Skin of body (tissue), 2 donors: ENCODE data around the gene DRAP1. TPM values are rescaled to one million over a fixed set of nuclear protein-coding genes. Genes with fewer than 3 reads are reported as not detected.

Experiments
- DNase-seq: peaks from one replicate; lab custom pipeline; 2025; lab: John Stamatoyannopoulos, UW
- total RNA-seq: library from RNA; depleted of rRNA; stranded (reverse); fragments of >200 nt; gene quantifications from one replicate; pipeline ENCODE4 v1.2.3, GENCODE V29; 2014

Gene DRAP1
- total RNA-seq, result 55.1 TPM

GRCh38 chr11:65919141-65919572 is at the start of gene DRAP1:
DRAP1 (plus strand) TSS chr11:65919426; CDS start chr11:65919502, 76 bp downstream.
- peak; percentile 97 for DNase-seq

- DNase-seq, result no peak
Observed at GRCh38 chr11:65869643-65870306, 49.5 kb upstream of the DRAP1 start.

DNA sequence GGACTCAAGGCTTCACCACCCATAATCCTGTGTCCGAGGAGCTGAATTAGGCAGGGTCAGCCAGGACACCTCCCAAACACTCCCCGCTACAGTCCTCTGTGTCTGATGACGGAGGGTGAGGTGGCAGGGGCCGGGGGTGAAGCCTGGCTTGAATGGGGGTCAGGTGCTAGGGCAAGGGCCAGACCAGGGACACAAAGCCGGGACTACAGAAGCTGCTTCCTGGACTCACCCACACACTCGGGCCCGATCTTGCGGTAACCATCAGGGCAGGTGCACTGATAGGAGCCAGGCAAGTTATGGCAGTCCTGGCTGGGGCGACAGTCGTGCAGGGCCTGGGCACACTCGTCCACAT is 48.9 kb upstream of the DRAP1 start:
- no peak for DNase-seq

GRCh38 chr11:65870706-65871681 is 48.2 kb upstream of the DRAP1 start:
- no peak for DNase-seq

DNA sequence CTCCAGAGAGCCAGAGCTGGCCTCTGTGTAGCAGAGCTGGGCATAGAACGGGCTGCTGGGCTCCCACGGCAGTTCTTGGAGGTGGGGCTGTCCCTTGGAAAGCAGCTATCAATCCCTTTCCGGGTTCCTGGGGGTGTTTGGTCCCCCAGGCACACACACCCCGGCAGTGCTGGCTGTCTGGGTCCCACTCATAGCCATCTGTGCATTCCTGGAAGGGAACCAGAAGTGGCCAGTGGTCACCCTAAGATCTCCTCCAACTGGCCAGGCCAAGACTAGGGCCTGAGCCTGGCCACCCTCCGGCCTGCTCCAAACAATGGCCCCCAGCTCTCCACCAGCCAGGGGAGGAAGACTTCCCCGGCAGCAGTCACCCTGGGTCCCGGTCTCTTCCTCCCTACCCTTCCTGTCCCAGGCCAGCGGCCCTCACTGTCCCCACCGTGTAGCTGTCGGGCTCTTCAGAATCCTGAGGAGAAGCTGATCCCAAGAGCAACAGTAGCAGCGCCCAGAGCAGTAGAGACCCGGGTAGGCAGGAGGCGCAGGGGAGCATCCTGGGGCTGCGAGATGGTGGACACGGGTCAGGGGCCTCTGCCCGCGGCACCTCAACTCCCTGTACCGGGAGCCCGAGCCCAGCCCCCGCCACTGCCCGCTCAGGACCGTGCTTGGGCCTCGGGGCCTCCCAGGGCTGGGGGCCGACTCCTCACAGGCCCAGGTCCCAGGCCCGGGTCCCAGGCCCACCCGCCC is 47.2 kb upstream of the DRAP1 start:
- DNase-seq, result no peak

DNA sequence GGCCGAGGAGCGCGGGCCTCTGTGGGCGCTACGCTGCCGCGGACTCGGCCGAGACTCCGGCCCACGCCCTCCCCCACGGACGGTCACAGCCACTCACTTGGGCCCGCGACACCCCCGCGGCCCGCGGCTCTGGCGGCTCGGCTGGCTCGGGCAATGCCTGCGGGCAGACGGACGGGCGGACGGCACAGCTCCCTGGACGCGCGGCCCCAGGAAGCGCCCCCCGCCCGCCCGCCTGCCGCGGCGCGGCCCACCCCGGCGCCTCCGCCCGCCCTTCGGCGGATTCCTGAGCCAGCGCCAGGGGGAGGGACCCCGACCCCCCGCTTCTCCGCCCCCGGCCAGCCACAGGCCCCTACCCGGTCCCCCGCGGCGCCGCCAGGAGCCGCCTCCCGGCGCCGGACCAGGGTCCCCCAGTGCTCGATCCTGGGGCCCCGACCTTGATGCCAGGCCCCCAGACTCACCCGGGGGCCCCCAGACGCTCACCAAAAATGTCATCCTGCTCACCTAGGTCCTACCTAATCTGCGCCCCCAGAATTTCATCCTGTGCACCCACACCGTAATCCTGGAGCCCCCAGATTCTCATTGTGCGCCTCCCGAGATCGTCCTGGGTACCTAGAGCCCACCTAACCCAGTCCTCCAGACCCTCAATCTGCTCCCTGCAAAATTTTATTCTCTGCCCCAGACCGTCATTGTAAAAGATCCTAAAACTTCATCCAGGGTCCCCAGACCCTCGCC is 46.5 kb upstream of the DRAP1 start, which contains the start of gene EFEMP2:
Gene EFEMP2, minus strand, starts transcription at position 215 of the 732 bp plus-strand sequence. CDS start 446 bp downstream, outside the sequence.
- peak; percentile 65 for DNase-seq

- peak; percentile 89 for DNase-seq
Observed at GRCh38 chr11:65873318-65874156, 45.7 kb upstream of the DRAP1 start.

- DNase-seq, result no peak
Observed at GRCh38 chr11:65879617-65880016, 39.6 kb upstream of the DRAP1 start, which contains the start of gene CTSW. CTSW (plus strand) TSS chr11:65879837; CDS start chr11:65879855, 18 bp downstream.

DNA sequence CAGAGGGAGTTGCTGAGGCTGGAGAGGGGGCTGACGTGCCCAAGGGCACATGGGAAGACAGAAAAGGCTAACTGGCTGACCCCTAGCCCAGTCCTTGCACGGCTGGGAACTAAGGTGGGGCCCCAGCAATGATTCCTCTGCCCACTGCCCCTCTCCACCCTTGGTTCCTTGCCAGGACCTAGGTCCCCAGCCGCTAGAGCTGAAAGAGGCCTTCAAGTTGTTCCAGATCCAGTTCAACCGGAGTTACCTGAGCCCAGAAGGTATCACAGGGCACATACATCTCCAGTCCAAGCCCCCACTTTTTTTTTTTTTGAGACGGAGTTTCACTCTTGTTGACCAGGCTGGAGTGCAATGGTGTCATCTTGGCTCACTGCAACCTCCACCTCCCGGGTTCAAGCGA is 39.2 kb upstream of the DRAP1 start:
- no peak for DNase-seq

DNA sequence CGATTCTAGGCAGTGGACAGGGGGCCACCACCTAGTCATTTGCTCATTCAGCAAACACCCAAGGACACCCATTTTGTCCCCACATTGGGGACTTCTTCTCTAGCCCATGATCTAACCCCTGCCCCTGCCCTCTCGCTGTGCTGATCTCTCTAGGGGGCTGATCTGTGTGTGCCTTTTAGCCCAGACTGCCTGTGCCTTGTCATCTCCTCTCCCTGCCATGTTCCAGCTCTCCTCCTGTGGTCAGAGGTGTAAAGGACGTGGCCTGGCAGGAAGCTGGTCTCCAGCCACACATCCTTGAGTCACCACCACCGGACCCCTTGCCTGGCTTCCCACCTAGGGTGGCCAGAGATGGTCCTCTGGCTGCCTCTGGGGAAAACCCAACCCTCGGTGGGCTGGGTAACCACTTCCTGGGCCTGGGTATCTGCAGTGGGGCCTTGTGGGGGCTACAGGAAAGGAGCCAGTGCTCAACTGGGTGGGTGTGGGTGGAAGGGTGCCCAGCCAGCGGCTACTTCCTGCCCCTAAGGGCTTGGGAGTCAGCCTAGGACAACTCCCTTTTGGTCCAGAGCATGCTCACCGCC is 38.3 kb upstream of the DRAP1 start:
- no peak for DNase-seq

DNA sequence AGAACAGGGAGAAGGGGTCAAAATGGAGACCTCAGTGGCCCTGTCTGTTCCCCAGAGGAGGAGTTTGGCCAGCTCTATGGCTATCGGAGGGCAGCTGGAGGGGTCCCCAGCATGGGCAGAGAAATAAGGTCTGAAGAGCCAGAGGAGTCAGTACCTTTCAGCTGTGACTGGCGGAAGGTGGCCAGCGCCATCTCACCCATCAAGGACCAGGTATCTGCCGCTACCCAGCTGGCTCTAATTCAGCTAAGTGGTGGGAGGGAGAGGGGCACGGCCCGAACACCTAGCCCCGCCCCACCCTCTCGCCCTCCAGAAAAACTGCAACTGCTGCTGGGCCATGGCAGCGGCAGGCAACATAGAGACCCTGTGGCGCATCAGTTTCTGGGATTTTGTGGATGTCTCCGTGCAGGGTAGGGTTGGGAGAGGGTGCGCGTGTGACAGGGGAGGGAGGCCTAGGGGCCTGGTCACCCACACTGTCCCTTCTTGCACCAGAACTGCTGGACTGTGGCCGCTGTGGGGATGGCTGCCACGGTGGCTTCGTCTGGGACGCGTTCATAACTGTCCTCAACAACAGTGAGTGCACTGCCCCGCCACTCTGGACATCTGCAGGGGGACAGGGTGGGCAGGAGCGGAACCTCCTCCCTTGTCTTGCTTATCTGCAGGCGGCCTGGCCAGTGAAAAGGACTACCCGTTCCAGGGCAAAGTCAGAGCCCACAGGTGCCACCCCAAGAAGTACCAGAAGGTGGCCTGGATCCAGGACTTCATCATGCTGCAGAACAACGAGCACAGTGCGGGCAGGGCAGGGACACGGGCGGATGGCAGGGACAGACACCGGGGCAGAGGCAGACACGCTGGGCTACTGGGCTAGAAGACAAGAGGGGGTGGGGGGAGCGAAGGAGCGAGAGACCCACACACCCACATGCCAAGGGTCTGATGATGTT is 36.8 kb upstream of the DRAP1 start:
- no peak for DNase-seq

GRCh38 chr11:65883058-65883761 is 36.0 kb upstream of the DRAP1 start:
- DNase-seq, result no peak

DNA sequence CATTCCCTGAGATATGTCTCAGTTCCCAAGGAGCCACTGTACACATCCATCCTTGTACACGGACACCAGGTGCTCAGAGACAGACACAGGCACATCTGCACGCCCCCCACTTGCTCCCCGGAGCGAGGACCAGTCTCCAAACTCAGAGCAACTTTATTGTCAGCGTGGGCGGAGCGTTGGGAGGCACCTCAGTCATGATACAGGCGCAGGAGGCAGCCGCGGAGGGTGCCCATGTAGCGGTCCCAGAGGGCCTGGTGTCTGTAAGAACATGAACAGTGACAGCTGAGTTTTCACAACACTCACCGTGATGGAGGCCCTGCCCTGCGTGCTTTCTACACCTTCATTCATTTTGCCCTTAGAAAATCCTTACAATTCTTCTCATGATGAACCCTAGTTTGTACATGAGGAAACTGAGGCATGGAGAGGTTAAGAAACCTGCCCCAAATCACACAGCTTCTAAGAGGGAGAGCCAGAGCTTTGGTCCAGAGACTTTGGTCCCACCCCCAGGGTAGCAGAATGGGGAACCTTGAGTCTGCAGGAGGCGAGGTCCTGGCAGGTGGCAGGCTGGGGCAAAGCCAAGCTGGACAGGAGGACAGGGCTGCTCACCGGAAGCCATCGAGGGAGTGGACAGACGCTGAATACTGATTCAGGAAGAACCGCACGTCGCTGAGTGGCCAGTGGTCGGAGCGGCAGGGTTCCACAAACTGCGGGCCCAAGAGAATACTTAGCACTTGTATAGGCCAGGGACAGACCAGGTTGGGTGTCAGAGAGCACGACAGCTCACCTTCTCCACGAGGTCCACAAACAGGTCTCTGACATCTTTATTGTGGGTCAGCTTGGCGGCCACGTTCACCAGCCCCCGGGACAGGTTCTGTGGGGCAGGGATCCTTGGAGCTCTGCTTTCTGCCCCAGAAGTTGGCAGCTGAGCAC is 35.2 kb upstream of the DRAP1 start:
- no peak for DNase-seq

DNA sequence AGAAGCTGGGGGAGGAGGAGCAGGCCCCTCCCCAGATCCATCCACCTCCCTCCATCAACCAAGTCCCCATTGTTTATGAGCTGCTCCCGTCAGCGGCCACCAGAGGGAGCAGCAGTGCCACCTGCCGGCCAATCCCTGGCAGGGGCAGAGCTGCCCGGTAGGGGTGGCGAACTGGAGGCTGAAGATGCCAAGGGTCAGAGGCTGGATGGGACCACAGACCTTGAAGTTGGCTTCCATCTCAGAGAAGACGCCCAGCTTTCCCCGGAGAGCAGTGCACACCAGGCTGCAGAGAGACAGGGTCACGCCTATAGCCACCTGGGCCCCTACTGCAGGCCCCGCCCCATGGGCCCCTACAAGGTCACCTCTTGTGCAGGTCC is 34.5 kb upstream of the DRAP1 start:
- peak; percentile 34 for DNase-seq

DNA sequence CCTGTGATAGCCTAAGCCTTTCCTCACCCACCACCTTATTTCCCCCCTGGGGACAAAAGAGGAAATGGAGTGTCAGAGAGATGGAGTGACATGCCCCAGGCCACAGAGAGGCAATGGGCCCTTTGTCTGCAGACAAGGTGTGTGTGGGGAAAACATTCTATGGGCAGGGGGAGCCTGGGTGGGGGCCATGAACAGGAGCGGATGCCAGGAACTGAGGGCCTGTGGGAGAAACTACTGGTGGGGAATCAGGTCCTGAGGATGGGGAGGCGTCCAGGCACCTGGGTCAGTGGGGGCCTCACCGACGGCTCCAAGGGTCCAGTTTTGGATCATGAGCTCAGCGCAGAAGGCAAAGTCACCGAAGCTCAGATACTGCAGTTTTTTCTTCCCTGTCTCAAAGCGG is 34.0 kb upstream of the DRAP1 start:
- no peak for DNase-seq

DNA sequence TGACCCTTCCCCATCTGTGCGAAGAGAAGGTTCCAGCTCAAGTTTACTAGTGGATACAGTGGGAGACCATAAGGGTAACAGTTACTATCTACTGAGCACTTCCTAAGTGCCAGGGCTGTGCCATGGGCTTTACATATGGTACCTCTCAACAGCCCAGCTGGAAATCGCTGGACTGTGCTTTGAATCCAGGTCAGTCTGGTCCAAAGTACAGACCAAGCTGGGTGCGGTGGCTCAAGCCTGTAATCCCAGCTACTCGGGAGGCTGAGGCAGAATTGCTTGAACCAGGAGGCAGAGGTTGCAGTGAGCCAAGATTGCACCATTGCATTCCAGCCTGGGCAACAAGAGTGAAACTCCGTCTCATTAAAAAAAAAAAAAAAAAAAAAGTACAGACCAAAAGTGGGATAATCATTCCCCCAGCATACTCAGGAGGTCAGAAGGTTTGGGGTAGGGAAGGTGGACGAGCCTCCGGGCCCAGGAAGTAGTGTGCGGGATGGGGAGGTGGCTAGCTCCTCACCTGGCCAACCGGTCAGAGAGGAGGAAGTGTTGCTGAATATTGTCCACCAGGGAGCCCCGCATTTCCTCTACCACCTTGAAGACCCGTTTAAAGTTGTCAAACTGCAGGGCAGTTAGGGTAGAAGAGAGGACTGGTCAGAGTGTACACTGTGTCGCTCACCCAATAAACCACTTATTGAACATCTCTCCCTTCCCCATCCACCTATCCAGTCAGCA is 33.3 kb upstream of the DRAP1 start:
- DNase-seq, result no peak
